Stimulated activated CD8-positive, alpha-beta memory T cell treated with anti-CD3 and anti-CD28 coated beads, Interleukin-7, amount 100 ng/mL, for 4 hours (primary cell): Measurements from ENCODE around the gene NCAM1.

Experiments
- DNase-seq, 2 donors: peaks; one replicate each; pipeline ENCODE4 v3.0.0-alpha.2; 2020; ENCODE audit warnings: low read depth in 2 of 2

NCAM1 gene

GRCh38 chr11:113201054-113201818, 240.0 kb downstream of the NCAM1 start:
- DNase-seq: no peak

- DNase-seq: no peak
Measured at GRCh38 chr11:113202431-113202830, 241.2 kb downstream of the NCAM1 start.

GRCh38 chr11:113203141-113203753, 242.0 kb downstream of the NCAM1 start:
- no peak for DNase-seq

- no peak for DNase-seq
Measured at GRCh38 chr11:113204280-113204679, 243.1 kb downstream of the NCAM1 start.

GRCh38 chr11:113213549-113213948, 252.3 kb downstream of the NCAM1 start:
- no peak for DNase-seq

GRCh38 chr11:113222241-113222640, 261.0 kb downstream of the NCAM1 start:
- DNase-seq: no peak

DNA sequence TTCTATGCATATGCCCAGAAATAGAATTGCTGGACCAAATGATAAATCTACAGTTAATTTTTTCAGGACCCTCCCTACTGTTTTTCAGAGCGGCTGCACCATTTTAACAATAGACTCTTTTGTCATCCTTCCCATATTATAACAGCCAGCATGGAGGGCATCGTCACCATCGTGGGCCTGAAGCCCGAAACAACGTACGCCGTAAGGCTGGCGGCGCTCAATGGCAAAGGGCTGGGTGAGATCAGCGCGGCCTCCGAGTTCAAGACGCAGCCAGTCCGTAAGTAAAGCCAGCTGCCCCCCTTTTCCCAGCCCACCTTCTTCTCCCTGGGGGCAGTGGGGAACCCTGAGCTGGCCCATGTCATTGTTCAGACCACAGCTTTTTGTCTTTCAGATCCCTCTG, 273.7 kb downstream of the NCAM1 start:
- no peak for DNase-seq

DNA sequence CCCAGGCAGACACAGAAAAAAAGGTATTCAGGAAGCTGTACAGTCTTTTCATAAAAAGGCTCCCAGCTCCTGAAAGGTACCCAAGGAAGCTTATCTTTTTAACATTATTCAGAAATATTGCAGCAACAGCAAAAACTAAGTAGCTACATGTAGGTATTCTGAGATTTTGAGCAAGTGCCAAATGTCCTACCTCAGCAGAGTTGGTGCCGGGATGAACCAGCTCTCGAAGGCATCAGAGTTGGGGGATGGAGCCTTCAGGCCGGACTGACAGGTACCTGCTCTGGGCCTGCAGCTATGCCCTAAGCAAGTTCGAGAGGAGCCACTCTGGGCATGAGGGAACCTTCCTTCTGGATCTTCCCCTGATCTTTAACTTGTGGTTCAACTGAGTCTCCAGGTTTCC, 276.0 kb downstream of the NCAM1 start:
- DNase-seq: no peak

GRCh38 chr11:113238721-113239120, 277.5 kb downstream of the NCAM1 start:
- DNase-seq: no peak

- no peak for DNase-seq
Measured at GRCh38 chr11:113240389-113240788, 279.2 kb downstream of the NCAM1 start.

GRCh38 chr11:113240790-113241635, 279.8 kb downstream of the NCAM1 start:
- DNase-seq: no peak

GRCh38 chr11:113241636-113242054, 280.4 kb downstream of the NCAM1 start:
- no peak for DNase-seq

GRCh38 chr11:113242060-113242459, 280.8 kb downstream of the NCAM1 start:
- DNase-seq: no peak

DNA sequence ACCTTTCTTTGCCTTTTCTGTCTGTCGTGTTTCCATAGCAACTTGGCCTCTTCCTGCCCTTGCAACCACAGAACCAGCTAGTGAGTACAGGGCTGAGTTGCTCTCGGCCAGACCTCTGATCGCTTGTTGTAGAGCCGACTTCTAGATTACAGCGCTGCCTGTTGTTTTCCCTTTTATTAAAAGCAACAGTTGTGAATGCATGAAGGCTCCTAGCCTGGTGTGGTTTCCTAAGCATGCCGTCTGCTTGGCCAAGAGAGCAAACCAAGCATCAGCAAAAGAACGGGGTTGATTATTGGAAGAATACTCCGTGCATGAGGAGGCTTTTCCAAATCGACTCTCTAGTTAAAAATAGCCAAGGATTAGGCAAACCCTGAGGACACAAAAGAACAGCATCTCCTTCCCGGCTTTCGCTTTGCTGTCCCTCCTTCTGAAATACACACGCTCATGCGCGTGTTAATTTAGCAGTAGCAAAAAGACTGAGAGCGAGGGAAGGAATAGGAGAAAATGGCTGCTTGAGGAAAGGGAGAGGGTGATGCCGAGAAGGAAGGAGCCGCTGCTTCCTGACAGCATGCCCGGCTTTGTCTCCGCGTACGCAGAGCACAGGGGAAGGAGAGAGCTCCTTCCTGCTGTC, 281.7 kb downstream of the NCAM1 start:
- DNase-seq: no peak

DNA sequence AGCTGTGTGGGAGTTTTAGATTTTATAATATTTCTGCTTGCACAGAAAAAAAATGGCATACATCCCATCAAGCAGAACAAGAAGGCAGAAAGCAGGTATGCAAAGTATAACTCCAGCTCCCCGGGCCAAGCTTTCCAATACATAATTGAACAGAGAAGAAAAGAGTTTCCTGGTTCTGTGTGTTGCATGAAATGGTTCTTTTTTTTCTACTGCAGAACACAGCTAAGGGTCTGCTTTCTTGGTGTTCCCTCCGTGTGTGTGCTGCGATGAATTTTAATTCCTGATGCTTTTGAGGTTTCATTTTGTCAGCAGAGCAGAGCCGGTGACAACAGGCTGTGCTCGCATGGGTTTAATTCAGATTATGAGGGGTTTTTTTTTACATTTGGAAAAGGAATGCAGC, 282.5 kb downstream of the NCAM1 start:
- no peak for DNase-seq

DNA sequence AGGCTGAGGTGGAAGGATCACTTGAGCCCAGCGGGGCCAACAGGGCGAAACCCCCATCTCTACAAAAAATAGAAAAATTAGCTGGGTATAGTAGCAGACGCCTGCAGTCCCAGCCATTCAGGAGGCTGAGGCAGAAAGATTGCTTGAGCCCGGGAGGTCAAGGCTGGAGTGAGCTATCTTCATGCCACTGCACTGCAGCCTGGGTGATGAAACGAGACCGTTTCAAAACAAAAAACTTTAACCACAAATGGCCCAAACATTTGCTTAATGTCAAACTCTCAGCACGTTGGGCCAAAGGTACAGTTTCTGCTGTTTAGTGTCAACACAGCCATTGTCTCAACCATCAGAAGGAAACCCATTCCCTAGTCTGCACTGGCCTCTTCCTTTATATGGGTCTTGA, 284.0 kb downstream of the NCAM1 start:
- DNase-seq: no peak

DNA sequence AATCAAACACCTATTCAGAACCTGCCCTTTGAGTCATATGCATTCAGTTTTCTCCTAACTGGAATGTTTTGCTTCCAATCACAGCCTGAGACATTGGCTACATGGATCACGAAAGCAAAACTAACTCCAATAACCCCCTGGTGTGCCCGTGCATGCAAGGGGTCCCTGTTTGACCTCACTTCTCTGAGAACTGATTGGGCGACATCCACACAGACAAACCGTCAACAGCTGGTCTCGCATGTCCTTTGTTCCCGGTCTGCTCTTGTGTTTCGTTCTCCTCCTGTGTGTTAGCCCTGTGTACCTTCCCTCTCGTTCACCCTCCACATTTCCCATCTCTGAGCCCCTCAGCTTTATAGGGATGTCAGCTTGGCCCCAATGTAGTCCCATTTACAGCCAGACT, 286.0 kb downstream of the NCAM1 start:
- no peak for DNase-seq

DNA sequence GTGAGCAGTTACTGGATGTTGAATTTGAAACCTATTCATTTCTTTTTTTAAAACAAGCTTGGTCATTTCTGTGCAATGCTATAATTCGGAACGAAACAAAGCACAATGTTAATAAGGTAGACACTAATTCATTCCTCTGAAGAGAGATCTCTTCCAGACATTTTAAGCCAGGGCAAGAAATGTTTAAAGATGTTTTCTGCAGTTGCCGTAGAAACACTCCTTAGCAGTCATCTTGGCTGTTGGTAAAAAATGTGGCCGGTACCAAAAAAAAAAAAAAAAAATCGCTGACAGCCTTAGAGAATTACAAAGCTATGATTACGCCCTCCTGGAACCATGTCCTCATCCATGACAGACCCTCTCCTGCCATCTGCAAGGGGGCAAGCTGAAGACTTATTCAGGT, 286.7 kb downstream of the NCAM1 start:
- no peak for DNase-seq

GRCh38 chr11:113248702-113249490, 287.7 kb downstream of the NCAM1 start:
- DNase-seq: no peak

DNA sequence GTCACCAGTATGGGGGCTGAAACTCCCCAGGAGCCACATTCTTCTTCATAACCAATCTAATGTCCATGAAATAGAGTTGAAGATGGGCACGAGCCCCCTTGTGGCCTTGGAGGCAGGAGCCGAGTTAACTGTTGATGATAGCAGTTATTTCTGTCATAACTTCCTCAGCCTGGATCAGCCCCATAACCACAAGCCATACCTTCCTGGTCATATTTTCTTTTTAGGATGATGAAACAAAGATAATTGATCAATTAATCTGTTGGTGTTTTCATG, 288.2 kb downstream of the NCAM1 start:
- DNase-seq: no peak

- DNase-seq: no peak
Measured at GRCh38 chr11:113249786-113250185, 288.6 kb downstream of the NCAM1 start.

DNA sequence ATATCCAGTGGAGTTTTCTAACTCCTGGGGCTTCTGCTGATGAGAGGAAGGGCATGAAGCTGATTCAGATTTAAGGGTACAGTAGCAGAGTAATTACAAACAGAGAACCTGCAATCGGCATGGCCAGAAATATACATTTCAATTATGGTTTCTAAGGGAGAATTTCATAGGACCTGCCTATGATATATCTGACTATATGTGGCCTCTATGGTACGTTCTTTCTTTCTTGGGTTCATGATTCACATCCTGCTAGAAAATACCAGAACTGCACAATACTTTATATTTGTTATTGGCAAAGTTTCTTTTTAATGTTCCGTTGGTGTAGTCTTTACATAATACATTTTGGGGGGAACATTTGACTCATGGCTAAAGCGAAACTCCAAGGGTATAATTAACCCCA, 290.1 kb downstream of the NCAM1 start:
- no peak for DNase-seq
